IMR-90 (cell line): ENCODE measurements around the gene TMX2. TPM values are rescaled to one million over a fixed set of nuclear protein-coding genes. Genes with fewer than 3 reads are reported as not detected.

ENCODE experiments used
- ATAC-seq: fragments of 200-7000 bp; cut with Tn5 transposase; 2 replicates; pipeline ENCODE4 v1.9.1; 2020; ENCODE audit warnings: low read depth, mild to moderate bottlenecking, moderate library complexity
- BruUV-seq: library from RNA; stranded (reverse); fragments of 400-500 nt; replicated peaks from 2 replicates; lab custom pipeline; 2021; lab: Mats Ljungman, UMichigan
- CTCF ChIA-PET: fragments of 300-600 bp; formaldehyde crosslinking; extraction: SDS; loops from one replicate; lab custom pipeline; 2021; ENCODE audit warnings: antibody characterized with exemption; lab: Yijun Ruan, JAX
- POLR2A ChIA-PET: fragments of 300-600 bp; sonication (Branson Sonifier 250); formaldehyde crosslinking; loops from one replicate; lab custom pipeline; 2022; ENCODE audit warnings: antibody characterized with exemption; ENCODE audit not compliant: unreplicated experiment; lab: Charles Lee
- DNase-seq: peaks from one replicate; pipeline ENCODE4 v3.0.0; 2013
- H2AFZ ChIP-seq: replicated peaks from 2 replicates; pipeline ENCODE3; 2013; ENCODE audit warnings: low read length, mild to moderate bottlenecking; ENCODE audit not compliant: poor library complexity
- H2AK5ac ChIP-seq: 2 replicates; pipeline ENCODE4 v1.6.1; 2013; ENCODE audit warnings: low read depth, low read length, inconsistent platforms
- H2AK9ac ChIP-seq: replicated peaks from 2 replicates; pipeline ENCODE3; 2013; ENCODE audit warnings: mild to moderate bottlenecking, low read depth, low read length, moderate library complexity; ENCODE audit not compliant: poor library complexity
- H2BK120ac ChIP-seq: 2 replicates; pipeline ENCODE4 v1.6.1; 2013; ENCODE audit warnings: low read depth, low read length, inconsistent platforms
- H2BK15ac ChIP-seq: 3 replicates; pipeline ENCODE4 v1.6.1; 2013; ENCODE audit warnings: low read depth, low read length, inconsistent platforms
- H2BK20ac ChIP-seq: 2 replicates; pipeline ENCODE4 v1.6.1; 2013; ENCODE audit warnings: low read depth, mild to moderate bottlenecking, inconsistent platforms, low read length, moderate library complexity
- H2BK5ac ChIP-seq: 2 replicates; pipeline ENCODE4 v1.6.1; 2013; ENCODE audit warnings: mild to moderate bottlenecking, low read depth, low read length, inconsistent platforms; ENCODE audit not compliant: poor library complexity, severe bottlenecking
- H3K14ac ChIP-seq: replicated peaks from 2 replicates; pipeline ENCODE4 v1.6.1; 2013; ENCODE audit warnings: low read depth, low read length, inconsistent platforms
- H3K18ac ChIP-seq: 2 replicates; pipeline ENCODE4 v1.6.1; 2013; ENCODE audit warnings: low read depth, low read length, control low read depth
- H3K23ac ChIP-seq: 2 replicates; pipeline ENCODE4 v1.6.1; 2013; ENCODE audit warnings: low read depth, low read length, inconsistent platforms
- H3K27ac ChIP-seq: 2 replicates; pipeline ENCODE4 v1.5.1; 2013; ENCODE audit warnings: mild to moderate bottlenecking, control low read depth, low read length; ENCODE audit not compliant: insufficient read depth
- H3K27me3 ChIP-seq: 2 replicates; pipeline ENCODE4 v1.6.1; 2013; ENCODE audit warnings: low read length; ENCODE audit not compliant: control insufficient read depth, insufficient read depth
- H3K36me3 ChIP-seq: 2 replicates; pipeline ENCODE4 v1.6.1; 2013; ENCODE audit warnings: low read length, mixed read lengths; ENCODE audit not compliant: control insufficient read depth, insufficient read depth
- H3K4ac ChIP-seq: 2 replicates; pipeline ENCODE4 v1.6.1; 2013; ENCODE audit warnings: low read depth, low read length, inconsistent platforms
- H3K4me1 ChIP-seq: 2 replicates; pipeline ENCODE4 v1.6.1; 2013; ENCODE audit warnings: low read length, mixed read lengths; ENCODE audit not compliant: control insufficient read depth, insufficient read depth
- H3K4me2 ChIP-seq: 2 replicates; pipeline ENCODE4 v1.6.1; 2013; ENCODE audit warnings: low read depth, mild to moderate bottlenecking, control low read depth, low read length, moderate library complexity
- H3K4me3 ChIP-seq: 2 replicates; pipeline ENCODE4 v1.5.1; 2013; ENCODE audit warnings: low read depth, mild to moderate bottlenecking, control low read depth, low read length, moderate library complexity; ENCODE audit not compliant: insufficient read depth
- H3K56ac ChIP-seq: 2 replicates; pipeline ENCODE4 v1.6.1; 2013; ENCODE audit warnings: low read length, inconsistent platforms; ENCODE audit not compliant: insufficient read depth; ENCODE audit errors: extremely low read depth
- H3K79me1 ChIP-seq, 2 experiments: 2 replicates each; pipeline ENCODE4 v1.6.1; 2013; ENCODE audit warnings: low read length in 2 of 2, inconsistent platforms in 1 of 2, low read depth in 1 of 2
- H3K9ac ChIP-seq: 2 replicates; pipeline ENCODE4 v1.6.1; 2013; ENCODE audit warnings: low read depth, low read length, control low read depth
- H3K9me1 ChIP-seq: 2 replicates; pipeline ENCODE4 v1.6.1; 2013; ENCODE audit warnings: low read length, inconsistent platforms; ENCODE audit not compliant: insufficient read depth
- H3K9me3 ChIP-seq: 2 replicates; pipeline ENCODE4 v1.6.1; 2013; ENCODE audit warnings: low read length; ENCODE audit not compliant: control insufficient read depth, insufficient read depth
- H4K20me1 ChIP-seq: 2 replicates; pipeline ENCODE4 v1.6.1; 2013; ENCODE audit warnings: low read length, inconsistent platforms; ENCODE audit not compliant: insufficient read depth
- H4K5ac ChIP-seq: 2 replicates; pipeline ENCODE4 v1.6.1; 2013; ENCODE audit warnings: mild to moderate bottlenecking, low read depth, low read length, control low read depth
- H4K8ac ChIP-seq, 2 experiments: 2 replicates each; pipeline ENCODE4 v1.6.1; 2013; ENCODE audit warnings: low read depth in 2 of 2, low read length in 2 of 2, control low read depth in 1 of 2, inconsistent platforms in 1 of 2
- H4K91ac ChIP-seq: 2 replicates; pipeline ENCODE4 v1.6.1; 2013; ENCODE audit warnings: low read depth, low read length, inconsistent platforms; ENCODE audit not compliant: insufficient read depth
- BHLHE40 ChIP-seq: fragments of 150-350 bp; IDR thresholded peaks from 2 replicates; pipeline ENCODE4 v1.6.1; 2016; ENCODE audit warnings: mild to moderate bottlenecking, low read depth, low read length
- CEBPB ChIP-seq: IDR thresholded peaks from 2 replicates; pipeline ENCODE4 v1.6.1; 2012; ENCODE audit warnings: low read depth, low read length, improper control_type of control experiment
- CHD1 ChIP-seq: IDR thresholded peaks from 2 replicates; pipeline ENCODE4 v1.6.1; 2012; ENCODE audit warnings: low read depth, low read length, improper control_type of control experiment
- FOS ChIP-seq: fragments of 150-350 bp; IDR thresholded peaks from 2 replicates; pipeline ENCODE4 v1.6.1; 2016; ENCODE audit warnings: low read depth, low read length
- MAFK ChIP-seq: IDR thresholded peaks from 2 replicates; pipeline ENCODE4 v1.6.1; 2012; ENCODE audit warnings: low read depth, low read length, improper control_type of control experiment
- MAZ ChIP-seq: IDR thresholded peaks from 2 replicates; pipeline ENCODE4 v1.6.1; 2012; ENCODE audit warnings: low read depth, mild to moderate bottlenecking, low read length, improper control_type of control experiment, moderate library complexity, borderline replicate concordance
- MXI1 ChIP-seq: IDR thresholded peaks from 2 replicates; pipeline ENCODE4 v1.6.1; 2012; ENCODE audit warnings: low read depth, mild to moderate bottlenecking, low read length, moderate library complexity, borderline replicate concordance
- NFE2L2 ChIP-seq: fragments of 150-350 bp; IDR thresholded peaks from 2 replicates; pipeline ENCODE4 v1.6.1; 2016; ENCODE audit warnings: low read depth, mild to moderate bottlenecking, low read length
- POLR2A ChIP-seq: IDR thresholded peaks from 2 replicates; pipeline ENCODE4 v1.6.1; 2012; ENCODE audit warnings: mild to moderate bottlenecking, low read depth, low read length
- RAD21 ChIP-seq: IDR thresholded peaks from 2 replicates; pipeline ENCODE4 v1.6.1; 2012; ENCODE audit warnings: low read length, improper control_type of control experiment
- RCOR1 ChIP-seq: IDR thresholded peaks from 2 replicates; pipeline ENCODE4 v1.6.1; 2012; ENCODE audit warnings: mild to moderate bottlenecking, low read length, improper control_type of control experiment; ENCODE audit not compliant: insufficient replicate concordance
- RFX5 ChIP-seq: IDR thresholded peaks from 2 replicates; pipeline ENCODE4 v1.8.0; 2012; ENCODE audit warnings: low read depth, mild to moderate bottlenecking, low read length, moderate library complexity
- SMC3 ChIP-seq: fragments of 150-350 bp; IDR thresholded peaks from 2 replicates; pipeline ENCODE4 v1.6.1; 2016; ENCODE audit warnings: low read depth, mild to moderate bottlenecking, antibody characterized with exemption, low read length, moderate library complexity
- dilution Hi-C: fragments of 300-500 bp; cut with HindIII; formaldehyde crosslinking; loops from one replicate; pipeline ENCODE4 v1.14.3; 2018; ENCODE audit warnings: low sequenced_read_pairs; ENCODE audit not compliant: unreplicated experiment
- in situ Hi-C: fragments of 300-500 bp; cut with MboI; formaldehyde crosslinking; loops from 3 replicates; pipeline ENCODE4 v1.14.3; 2019; ENCODE audit warnings: low sequenced_read_pairs, inconsistent platforms, mixed read lengths
- intact Hi-C: fragments of 100-400 bp; cut with micrococcal nuclease; formaldehyde crosslinking; loops from 2 replicates; pipeline ENCODE4 v1.10.0; 2022
- polyA plus RNA-seq, 3 experiments: library from polyadenylated mRNA; depleted of rRNA; stranded (reverse); fragments of >200 nt; gene quantifications; 2 replicates each; pipeline ENCODE4 v1.2.3, GENCODE V29; 2012; ENCODE audit warnings: low replicate concordance in 1 of 3
- total RNA-seq: library from RNA; depleted of rRNA; stranded (reverse); fragments of >200 nt; gene quantifications from 2 replicates; pipeline ENCODE4 v1.2.3, GENCODE V29; 2012
- TF ChIP-seq, protein P1 (sequence below): conservative IDR thresholded peaks from 2 replicates; pipeline ENCODE4 v1.5.1; 2012; ENCODE audit warnings: mild to moderate bottlenecking, low read depth, low read length, improper control_type of control experiment
- TF ChIP-seq, protein P2 (sequence below): fragments of 150-350 bp; IDR thresholded peaks from 2 replicates; pipeline ENCODE4 v1.6.1; 2017; ENCODE audit warnings: mild to moderate bottlenecking, antibody characterized with exemption, low read length, low read depth
- TF ChIP-seq, protein P3 (sequence below): fragments of 150-350 bp; IDR thresholded peaks from 2 replicates; pipeline ENCODE4 v1.6.1; 2016; ENCODE audit warnings: low read depth, mild to moderate bottlenecking, low read length, moderate library complexity, borderline replicate concordance

TMX2 gene
- total and polyA plus RNA-seq, 2 of the 4 experiments (the other 2 are of a cell fraction): 60.3 to 103 TPM

DNA sequence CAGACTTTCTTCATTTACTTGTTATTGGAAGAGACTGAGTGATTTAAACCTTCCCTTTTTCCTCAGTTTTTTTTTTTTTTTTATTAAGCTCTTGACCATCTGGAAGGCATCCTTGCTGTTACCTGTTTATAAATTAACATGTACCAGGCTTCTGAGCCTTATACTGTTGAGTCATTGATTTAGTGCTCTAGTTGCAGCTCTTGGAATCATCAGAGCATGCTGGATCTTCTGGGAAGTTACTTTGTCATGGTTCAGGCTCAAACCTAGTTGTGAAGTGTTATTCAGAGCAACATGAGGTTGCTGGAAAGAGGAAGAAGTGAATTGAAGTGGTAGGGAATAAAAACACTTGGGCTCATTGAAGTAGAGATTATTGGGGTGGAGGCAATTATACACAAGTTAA, 38.1 kb upstream of the TMX2 start:
- H3K36me3 ChIP-seq: peaks cover 23% of the 10 kb centered on the region
- no peaks in the 10 kb centered on the region; the same call in none of the 2 replicates for H3K4me1 ChIP-seq
- no peak overlapping the region for H3K4ac ChIP-seq
- in situ Hi-C loops (no loop called here), dilution Hi-C loops (no loop called here), intact Hi-C loops (no loop called here)
- no peak overlapping the region for H3K18ac ChIP-seq
- ATAC-seq (no peak), DNase-seq (no peak)
- H3K79me1 ChIP-seq: peaks cover 27 to 63% of the 10 kb centered on the region in 2 experiments
- no peak overlapping the region for H3K9ac ChIP-seq
- no peak overlapping the region for H2BK20ac ChIP-seq
- no peaks in the 10 kb centered on the region for H3K9me3 ChIP-seq
- H3K56ac ChIP-seq: no peak overlapping the region
- POLR2A ChIA-PET: no interaction called here
- H3K14ac ChIP-seq: no peak overlapping the region
- TF ChIP-seq, protein P1, sequence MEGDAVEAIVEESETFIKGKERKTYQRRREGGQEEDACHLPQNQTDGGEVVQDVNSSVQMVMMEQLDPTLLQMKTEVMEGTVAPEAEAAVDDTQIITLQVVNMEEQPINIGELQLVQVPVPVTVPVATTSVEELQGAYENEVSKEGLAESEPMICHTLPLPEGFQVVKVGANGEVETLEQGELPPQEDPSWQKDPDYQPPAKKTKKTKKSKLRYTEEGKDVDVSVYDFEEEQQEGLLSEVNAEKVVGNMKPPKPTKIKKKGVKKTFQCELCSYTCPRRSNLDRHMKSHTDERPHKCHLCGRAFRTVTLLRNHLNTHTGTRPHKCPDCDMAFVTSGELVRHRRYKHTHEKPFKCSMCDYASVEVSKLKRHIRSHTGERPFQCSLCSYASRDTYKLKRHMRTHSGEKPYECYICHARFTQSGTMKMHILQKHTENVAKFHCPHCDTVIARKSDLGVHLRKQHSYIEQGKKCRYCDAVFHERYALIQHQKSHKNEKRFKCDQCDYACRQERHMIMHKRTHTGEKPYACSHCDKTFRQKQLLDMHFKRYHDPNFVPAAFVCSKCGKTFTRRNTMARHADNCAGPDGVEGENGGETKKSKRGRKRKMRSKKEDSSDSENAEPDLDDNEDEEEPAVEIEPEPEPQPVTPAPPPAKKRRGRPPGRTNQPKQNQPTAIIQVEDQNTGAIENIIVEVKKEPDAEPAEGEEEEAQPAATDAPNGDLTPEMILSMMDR: no peak
- TF ChIP-seq, protein P2, sequence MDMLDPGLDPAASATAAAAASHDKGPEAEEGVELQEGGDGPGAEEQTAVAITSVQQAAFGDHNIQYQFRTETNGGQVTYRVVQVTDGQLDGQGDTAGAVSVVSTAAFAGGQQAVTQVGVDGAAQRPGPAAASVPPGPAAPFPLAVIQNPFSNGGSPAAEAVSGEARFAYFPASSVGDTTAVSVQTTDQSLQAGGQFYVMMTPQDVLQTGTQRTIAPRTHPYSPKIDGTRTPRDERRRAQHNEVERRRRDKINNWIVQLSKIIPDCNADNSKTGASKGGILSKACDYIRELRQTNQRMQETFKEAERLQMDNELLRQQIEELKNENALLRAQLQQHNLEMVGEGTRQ: no peak
- TF ChIP-seq, protein P3, sequence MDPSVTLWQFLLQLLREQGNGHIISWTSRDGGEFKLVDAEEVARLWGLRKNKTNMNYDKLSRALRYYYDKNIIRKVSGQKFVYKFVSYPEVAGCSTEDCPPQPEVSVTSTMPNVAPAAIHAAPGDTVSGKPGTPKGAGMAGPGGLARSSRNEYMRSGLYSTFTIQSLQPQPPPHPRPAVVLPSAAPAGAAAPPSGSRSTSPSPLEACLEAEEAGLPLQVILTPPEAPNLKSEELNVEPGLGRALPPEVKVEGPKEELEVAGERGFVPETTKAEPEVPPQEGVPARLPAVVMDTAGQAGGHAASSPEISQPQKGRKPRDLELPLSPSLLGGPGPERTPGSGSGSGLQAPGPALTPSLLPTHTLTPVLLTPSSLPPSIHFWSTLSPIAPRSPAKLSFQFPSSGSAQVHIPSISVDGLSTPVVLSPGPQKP: no peak
- TF ChIP-seq CHD1 (no peak), RFX5 (no peak), FOS (no peak), MXI1 (no peak), NFE2L2 (no peak), RAD21 (no peak), MAZ (no peak), SMC3 (no peak), BHLHE40 (no peak), POLR2A (no peak), CEBPB (no peak), MAFK (no peak), RCOR1 (no peak)
- no peak overlapping the region for H3K4me2 ChIP-seq
- BruUV-seq: no TSS peak
- no peak overlapping the region for H2BK120ac ChIP-seq
- H3K4me3 ChIP-seq: no peak overlapping the region
- H2AFZ ChIP-seq: no peak overlapping the region
- H4K20me1 ChIP-seq: peaks cover 38% of the 10 kb centered on the region
- no peak overlapping the region for H4K5ac ChIP-seq
- H3K27ac ChIP-seq: no peak overlapping the region
- 0 out of 2 replicates have a peak, but pooled peaks cover 3% of the 10 kb centered on the region for H3K9me1 ChIP-seq
- H4K91ac ChIP-seq: no peak overlapping the region
- no peak overlapping the region for H2BK5ac ChIP-seq
- no peak overlapping the region; the same call in 1 of the 2 replicates for H3K23ac ChIP-seq
- H4K8ac ChIP-seq: no peak overlapping the region
- CTCF ChIA-PET: interaction anchor here (0.6 to 1.1 kb wide), 2 partner anchors 115 to 181 kb away, joined by 3 to 4 read pairs; no protein-coding TSS in a partner anchor
- H2AK5ac ChIP-seq: no peak overlapping the region
- H3K27me3 ChIP-seq: no peaks in the 10 kb centered on the region
- H2BK15ac ChIP-seq: no peak overlapping the region
- no peak overlapping the region for H2AK9ac ChIP-seq
